ENCODE data around the gene SLC38A11.

SLC38A11 gene

GRCh38 chr2:164960159-164960558 is 4.8 kb upstream of the SLC38A11 start (continued):
- TF ChIP-seq POU6F1 (CRISPR knock-in tag; IDR thresholded peaks at IDR 0.05; ENCODE audit: borderline replicate concordance, low read depth) = no peak

GRCh38 chr2:164954186-164954585 is 1.1 kb downstream of the SLC38A11 start:
- TF ChIP-seq ZNF565 (CRISPR knock-in tag; conservative IDR thresholded peaks at IDR 0.05; ENCODE audit: low read depth) = no peak
- ATAC-seq = no peak

- TF ChIP-seq ZNF70 (CRISPR knock-in tag; IDR thresholded peaks at IDR 0.05) (no peak), ZFP30 (CRISPR knock-in tag; IDR thresholded peaks at IDR 0.05) (no peak), BACH2 (CRISPR knock-in tag; IDR thresholded peaks at IDR 0.05; ENCODE audit: borderline replicate concordance) (no peak), ZFP3 (CRISPR knock-in tag; IDR thresholded peaks at IDR 0.05) (no peak), ISL1 (CRISPR knock-in tag; IDR thresholded peaks at IDR 0.05) (no peak), PPARA (CRISPR knock-in tag; IDR thresholded peaks at IDR 0.05; ENCODE audit: borderline replicate concordance) (no peak)
- ATAC-seq = no peak
Observed at GRCh38 chr2:164953279-164953678, 2.0 kb downstream of the SLC38A11 start.

GRCh38 chr2:164952057-164952702 is 3.1 kb downstream of the SLC38A11 start:
- no peak for TF ChIP-seq TSHZ2 (CRISPR knock-in tag; IDR thresholded peaks at IDR 0.05)
- TF ChIP-seq CREB5 (CRISPR knock-in tag; IDR thresholded peaks at IDR 0.05; ENCODE audit: low read depth) = no peak
- TF ChIP-seq CSRNP3 (CRISPR knock-in tag; IDR thresholded peaks at IDR 0.05) = no peak
- TF ChIP-seq PATZ1 (CRISPR knock-in tag; IDR thresholded peaks at IDR 0.05; ENCODE audit: borderline replicate concordance) = no peak
- no peak for TF ChIP-seq ZNF70 (CRISPR knock-in tag; IDR thresholded peaks at IDR 0.05)
- TF ChIP-seq RARB (CRISPR knock-in tag; IDR thresholded peaks at IDR 0.05) = no peak
- no peak for TF ChIP-seq CSDC2 (CRISPR knock-in tag; IDR thresholded peaks at IDR 0.05)

GRCh38 chr2:164948540-164948939 is 6.8 kb downstream of the SLC38A11 start:
- no peak for ATAC-seq
- TF ChIP-seq ZNF70 (CRISPR knock-in tag; IDR thresholded peaks at IDR 0.05) (no peak), CSRNP3 (CRISPR knock-in tag; IDR thresholded peaks at IDR 0.05) (no peak), PPARA (CRISPR knock-in tag; IDR thresholded peaks at IDR 0.05; ENCODE audit: borderline replicate concordance) (no peak), ZNF565 (CRISPR knock-in tag; conservative IDR thresholded peaks at IDR 0.05; ENCODE audit: low read depth) (no peak), GLIS3 (CRISPR knock-in tag; IDR thresholded peaks at IDR 0.05) (no peak), TOX (CRISPR knock-in tag; IDR thresholded peaks at IDR 0.05; ENCODE audit: borderline replicate concordance) (no peak), ARNTL (CRISPR knock-in tag; IDR thresholded peaks at IDR 0.05; ENCODE audit: borderline replicate concordance, low read depth) (no peak), POU6F1 (CRISPR knock-in tag; IDR thresholded peaks at IDR 0.05; ENCODE audit: borderline replicate concordance, low read depth) (no peak)

More at GRCh38 chr2:164952057-164952702, 3.1 kb downstream of the SLC38A11 start:
- no peak for ATAC-seq

Measured in SK-N-SH treated with all-trans-retinoic acid at 6 μM for 48 hours (cell line).